K562 (cell line): ENCODE data around the gene SLC23A2. TPM values are rescaled to one million over a fixed set of nuclear protein-coding genes. Genes with fewer than 3 reads are reported as not detected.

ENCODE experiments used
- CEBPG ChIP-seq, 3 experiments: fragments of 200-800 bp in 1 of 3; sonication (Bioruptor generic) in 1 of 3; sonication (generic) in 1 of 3; formaldehyde crosslinking in 1 of 3; IDR thresholded peaks in 2 of 3; conservative IDR thresholded peaks in 1 of 3; 2 replicates each; pipeline versions ENCODE4 v1.6.1 to v1.8.0; 2016 to 2022; ENCODE audit warnings: missing compliant biosample characterization in 2 of 3, missing genetic modification characterization in 2 of 3, mild to moderate bottlenecking in 1 of 3, missing genetic modification reagents in 1 of 3
- EGR1 ChIP-seq: fragments of 450-650 bp; conservative IDR thresholded peaks from 2 replicates; pipeline ENCODE4 v1.6.1; 2017; ENCODE audit warnings: mild to moderate bottlenecking
- GABPA ChIP-seq: fragments of 200-800 bp; sonication (Bioruptor generic); conservative IDR thresholded peaks from 2 replicates; pipeline ENCODE4 v1.6.1; 2016; ENCODE audit warnings: low read depth, missing genetic modification characterization, missing compliant biosample characterization
- GTF2E2 ChIP-seq: fragments of 200-800 bp; sonication (Bioruptor generic); IDR thresholded peaks from 2 replicates; pipeline ENCODE4 v1.6.1; 2016; ENCODE audit warnings: missing genetic modification characterization, missing compliant biosample characterization
- HDAC3 ChIP-seq: fragments of 450-650 bp; IDR thresholded peaks from 2 replicates; pipeline ENCODE4 v1.6.1; 2018; ENCODE audit warnings: borderline replicate concordance, mild to moderate bottlenecking, moderate library complexity; ENCODE audit not compliant: partially characterized antibody
- HNRNPLL ChIP-seq: fragments of 200-400 bp; formaldehyde crosslinking; IDR thresholded peaks from 2 replicates; pipeline ENCODE4 v1.6.1; 2017; ENCODE audit warnings: low read length, low read depth, mild to moderate bottlenecking; ENCODE audit not compliant: poor library complexity, severe bottlenecking
- KAT7 ChIP-seq: sonication (generic); formaldehyde crosslinking; IDR thresholded peaks from 2 replicates; pipeline ENCODE4 v1.8.0; 2022; ENCODE audit warnings: missing genetic modification reagents, mild to moderate bottlenecking, borderline replicate concordance
- MYC ChIP-seq, 2 experiments: fragments of 250-450 bp in 1 of 2; sonication (Bioruptor Pico) in 1 of 2; IDR thresholded peaks; 2 replicates each; pipeline versions ENCODE4 v1.5.1 to v1.6.1; 2012 to 2021; ENCODE audit warnings: low read depth in 2 of 2, borderline replicate concordance in 1 of 2, improper control_type of control experiment in 1 of 2, low read length in 1 of 2, mild to moderate bottlenecking in 1 of 2, moderate library complexity in 1 of 2
- RCOR1 ChIP-seq, 2 experiments: IDR thresholded peaks; 2 replicates each; pipeline ENCODE4 v1.6.1; 2012; ENCODE audit warnings: low read depth in 2 of 2, low read length in 2 of 2, borderline replicate concordance in 1 of 2, improper control_type of control experiment in 1 of 2
- RHOXF2B ChIP-seq: fragments of 250-450 bp; sonication (Bioruptor Pico); conservative IDR thresholded peaks from 2 replicates; pipeline ENCODE4 v1.5.1; 2021
- SMARCB1 ChIP-seq: IDR thresholded peaks from 2 replicates; pipeline ENCODE4 v1.6.1; 2011; ENCODE audit warnings: improper control_type of control experiment, low read depth; ENCODE audit not compliant: insufficient read length
- SMARCC2 ChIP-seq: fragments of 450-650 bp; IDR thresholded peaks from 2 replicates; pipeline ENCODE4 v1.6.1; 2017; ENCODE audit warnings: antibody characterized with exemption, moderate library complexity, mild to moderate bottlenecking, low read depth
- SPI1 ChIP-seq: IDR thresholded peaks from 2 replicates; pipeline ENCODE4 v1.6.1; 2011; ENCODE audit warnings: low read depth, low read length, control low read depth, borderline replicate concordance
- ZBTB8A ChIP-seq: fragments of 450-650 bp; IDR thresholded peaks from 2 replicates; pipeline ENCODE4 v1.6.1; 2018; ENCODE audit warnings: mild to moderate bottlenecking, moderate library complexity; ENCODE audit not compliant: partially characterized antibody
- ZNF239 ChIP-seq: fragments of 250-450 bp; sonication (Bioruptor Pico); IDR thresholded peaks from 2 replicates; pipeline ENCODE4 v1.4.0; 2020; ENCODE audit warnings: mild to moderate bottlenecking
- polyA plus RNA-seq, 8 experiments: library from polyadenylated mRNA; depleted of rRNA in 4 of 8; stranded (reverse) in 5 of 8; unstranded in 3 of 8; fragments of >200 nt; fragmentation: Nextera tagmentation in 2 of 8; fragmentation: Illumina TruSeq in 1 of 8; extraction: Ambion mirVana in 2 of 8; extraction: Trizol in 1 of 8; gene quantifications; 2 replicates each; pipeline versions ENCODE4 v1.2.1 to v1.2.3, GENCODE V29; 2011 to 2014; ENCODE audit warnings: inconsistent platforms in 1 of 8, missing spikeins in 1 of 8
- total RNA-seq, 7 experiments: library from RNA; depleted of rRNA in 6 of 7; stranded (reverse); fragments of >200 nt in 6 of 7; fragmentation: Illumina TruSeq in 2 of 7; extraction: Trizol in 2 of 7; gene quantifications; 2 replicates each; pipeline versions ENCODE4 v1.2.1 to v1.2.3, GENCODE V29; 2011 to 2021; ENCODE audit warnings: low replicate concordance in 1 of 7
- TF ChIP-seq, protein P1 (sequence below): sonication (generic); formaldehyde crosslinking; IDR thresholded peaks from 2 replicates; pipeline ENCODE4 v1.8.0; 2022; ENCODE audit warnings: mild to moderate bottlenecking, missing genetic modification reagents, borderline replicate concordance
- TF ChIP-seq, protein P2 (sequence below): fragments of 450-650 bp; IDR thresholded peaks from 2 replicates; pipeline ENCODE4 v1.6.1; 2017; ENCODE audit warnings: antibody characterized with exemption
- TF ChIP-seq, protein P3 (sequence below): fragments of 200-400 bp; formaldehyde crosslinking; IDR thresholded peaks from 2 replicates; pipeline ENCODE4 v1.6.1; 2017; ENCODE audit warnings: mild to moderate bottlenecking, low read depth, low read length, moderate library complexity
- TF ChIP-seq, protein P4 (sequence below): conservative IDR thresholded peaks from 2 replicates; pipeline ENCODE4 v1.6.1; 2011; ENCODE audit warnings: low read depth, mild to moderate bottlenecking, low read length; ENCODE audit not compliant: control insufficient read depth

SLC23A2 gene
- total and polyA plus RNA-seq, 9 of the 15 experiments (the other 6 are each of a cell fraction or from before 2014, with no cell fraction given) = 0.39 to 6.7 (median 3.2) TPM

DNA sequence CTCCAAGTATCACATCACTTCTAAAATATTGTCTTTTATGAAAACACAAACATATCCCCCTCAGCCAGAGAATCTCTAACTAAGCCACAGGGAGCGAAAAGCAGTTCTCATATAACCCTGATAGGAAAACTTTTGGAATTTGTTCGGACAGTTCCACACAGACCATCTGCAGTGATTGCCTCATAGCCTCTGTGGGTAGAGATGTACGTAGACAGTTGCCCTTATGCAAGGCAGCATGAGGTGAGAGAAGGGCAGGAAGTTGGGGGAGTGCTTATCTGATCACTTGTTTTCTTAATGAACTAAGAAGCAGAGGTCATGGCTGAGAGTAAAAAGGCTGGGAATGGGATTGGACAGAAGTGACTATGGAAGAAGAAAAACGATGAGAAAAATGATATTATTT lies 39.6 kb downstream of the SLC23A2 start (continued):
- 0 out of 2 replicates have a peak, but pooled peaks have one; percentile 41 for TF ChIP-seq MYC (IDR thresholded peaks at IDR 0.05; ENCODE audit: low read depth, low read length)
- no peak for TF ChIP-seq MYC (CRISPR knock-in tag; IDR thresholded peaks at IDR 0.05; ENCODE audit: borderline replicate concordance, low read depth)
- TF ChIP-seq GABPA = peak; percentile 50; the same call in 1 of the 2 replicates
- TF ChIP-seq ZNF239 = no peak
- TF ChIP-seq RHOXF2B (CRISPR knock-in tag) = no peak
- no peak for TF ChIP-seq SPI1
- TF ChIP-seq, protein P1, sequence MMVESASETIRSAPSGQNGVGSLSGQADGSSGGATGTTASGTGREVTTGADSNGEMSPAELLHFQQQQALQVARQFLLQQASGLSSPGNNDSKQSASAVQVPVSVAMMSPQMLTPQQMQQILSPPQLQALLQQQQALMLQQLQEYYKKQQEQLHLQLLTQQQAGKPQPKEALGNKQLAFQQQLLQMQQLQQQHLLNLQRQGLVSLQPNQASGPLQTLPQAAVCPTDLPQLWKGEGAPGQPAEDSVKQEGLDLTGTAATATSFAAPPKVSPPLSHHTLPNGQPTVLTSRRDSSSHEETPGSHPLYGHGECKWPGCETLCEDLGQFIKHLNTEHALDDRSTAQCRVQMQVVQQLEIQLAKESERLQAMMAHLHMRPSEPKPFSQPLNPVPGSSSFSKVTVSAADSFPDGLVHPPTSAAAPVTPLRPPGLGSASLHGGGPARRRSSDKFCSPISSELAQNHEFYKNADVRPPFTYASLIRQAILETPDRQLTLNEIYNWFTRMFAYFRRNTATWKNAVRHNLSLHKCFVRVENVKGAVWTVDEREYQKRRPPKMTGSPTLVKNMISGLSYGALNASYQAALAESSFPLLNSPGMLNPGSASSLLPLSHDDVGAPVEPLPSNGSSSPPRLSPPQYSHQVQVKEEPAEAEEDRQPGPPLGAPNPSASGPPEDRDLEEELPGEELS (CRISPR knock-in tag) = no peak
- TF ChIP-seq CEBPG (CRISPR knock-in tag; IDR thresholded peaks at IDR 0.05) = no peak
- peak; percentile 92 to 93 for TF ChIP-seq CEBPG (tag; conservative IDR thresholded peaks at IDR 0.05 in 1 of 2, IDR thresholded peaks at IDR 0.05 in 1 of 2)
- TF ChIP-seq, protein P2, sequence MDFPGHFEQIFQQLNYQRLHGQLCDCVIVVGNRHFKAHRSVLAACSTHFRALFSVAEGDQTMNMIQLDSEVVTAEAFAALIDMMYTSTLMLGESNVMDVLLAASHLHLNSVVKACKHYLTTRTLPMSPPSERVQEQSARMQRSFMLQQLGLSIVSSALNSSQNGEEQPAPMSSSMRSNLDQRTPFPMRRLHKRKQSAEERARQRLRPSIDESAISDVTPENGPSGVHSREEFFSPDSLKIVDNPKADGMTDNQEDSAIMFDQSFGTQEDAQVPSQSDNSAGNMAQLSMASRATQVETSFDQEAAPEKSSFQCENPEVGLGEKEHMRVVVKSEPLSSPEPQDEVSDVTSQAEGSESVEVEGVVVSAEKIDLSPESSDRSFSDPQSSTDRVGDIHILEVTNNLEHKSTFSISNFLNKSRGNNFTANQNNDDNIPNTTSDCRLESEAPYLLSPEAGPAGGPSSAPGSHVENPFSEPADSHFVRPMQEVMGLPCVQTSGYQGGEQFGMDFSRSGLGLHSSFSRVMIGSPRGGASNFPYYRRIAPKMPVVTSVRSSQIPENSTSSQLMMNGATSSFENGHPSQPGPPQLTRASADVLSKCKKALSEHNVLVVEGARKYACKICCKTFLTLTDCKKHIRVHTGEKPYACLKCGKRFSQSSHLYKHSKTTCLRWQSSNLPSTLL = no peak
- TF ChIP-seq SMARCC2 = no peak
- TF ChIP-seq HNRNPLL = no peak
- no peak for TF ChIP-seq HDAC3
- no peak for TF ChIP-seq KAT7 (CRISPR knock-in tag)
- TF ChIP-seq, protein P3, sequence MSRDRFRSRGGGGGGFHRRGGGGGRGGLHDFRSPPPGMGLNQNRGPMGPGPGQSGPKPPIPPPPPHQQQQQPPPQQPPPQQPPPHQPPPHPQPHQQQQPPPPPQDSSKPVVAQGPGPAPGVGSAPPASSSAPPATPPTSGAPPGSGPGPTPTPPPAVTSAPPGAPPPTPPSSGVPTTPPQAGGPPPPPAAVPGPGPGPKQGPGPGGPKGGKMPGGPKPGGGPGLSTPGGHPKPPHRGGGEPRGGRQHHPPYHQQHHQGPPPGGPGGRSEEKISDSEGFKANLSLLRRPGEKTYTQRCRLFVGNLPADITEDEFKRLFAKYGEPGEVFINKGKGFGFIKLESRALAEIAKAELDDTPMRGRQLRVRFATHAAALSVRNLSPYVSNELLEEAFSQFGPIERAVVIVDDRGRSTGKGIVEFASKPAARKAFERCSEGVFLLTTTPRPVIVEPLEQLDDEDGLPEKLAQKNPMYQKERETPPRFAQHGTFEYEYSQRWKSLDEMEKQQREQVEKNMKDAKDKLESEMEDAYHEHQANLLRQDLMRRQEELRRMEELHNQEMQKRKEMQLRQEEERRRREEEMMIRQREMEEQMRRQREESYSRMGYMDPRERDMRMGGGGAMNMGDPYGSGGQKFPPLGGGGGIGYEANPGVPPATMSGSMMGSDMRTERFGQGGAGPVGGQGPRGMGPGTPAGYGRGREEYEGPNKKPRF = no peak
- TF ChIP-seq EGR1 = peak; percentile 30
- TF ChIP-seq SMARCB1 = no peak
- TF ChIP-seq, protein P4, sequence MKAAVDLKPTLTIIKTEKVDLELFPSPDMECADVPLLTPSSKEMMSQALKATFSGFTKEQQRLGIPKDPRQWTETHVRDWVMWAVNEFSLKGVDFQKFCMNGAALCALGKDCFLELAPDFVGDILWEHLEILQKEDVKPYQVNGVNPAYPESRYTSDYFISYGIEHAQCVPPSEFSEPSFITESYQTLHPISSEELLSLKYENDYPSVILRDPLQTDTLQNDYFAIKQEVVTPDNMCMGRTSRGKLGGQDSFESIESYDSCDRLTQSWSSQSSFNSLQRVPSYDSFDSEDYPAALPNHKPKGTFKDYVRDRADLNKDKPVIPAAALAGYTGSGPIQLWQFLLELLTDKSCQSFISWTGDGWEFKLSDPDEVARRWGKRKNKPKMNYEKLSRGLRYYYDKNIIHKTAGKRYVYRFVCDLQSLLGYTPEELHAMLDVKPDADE = no peak
- TF ChIP-seq ZBTB8A = no peak
- TF ChIP-seq RCOR1 (IDR thresholded peaks at IDR 0.05; ENCODE audit: borderline replicate concordance in 1 of 2, low read depth in 2 of 2, low read length in 2 of 2) = peak in 1 of 2 experiments; percentile 72; a peak in 2 of 4 replicates
- no peak for TF ChIP-seq GTF2E2
